Trophoblast cell (in vitro differentiated cells and primary cell): ENCODE results near the gene CA12.

Experiments
- DNase-seq, 2 donors: peaks; one replicate each; pipeline ENCODE4 v3.0.0-alpha.2; 2016
- H2AFZ ChIP-seq: 2 replicates; pipeline ENCODE4 v1.6.1; 2013; ENCODE audit warnings: low read length, moderate library complexity, mild to moderate bottlenecking; ENCODE audit not compliant: insufficient read depth, poor library complexity
- H2AK5ac ChIP-seq: 2 replicates; pipeline ENCODE4 v1.6.1; 2013; ENCODE audit warnings: mild to moderate bottlenecking, low read length
- H2BK120ac ChIP-seq: 2 replicates; pipeline ENCODE4 v1.6.1; 2013; ENCODE audit warnings: low read length, mild to moderate bottlenecking, moderate library complexity; ENCODE audit not compliant: insufficient read depth, poor library complexity
- H2BK12ac ChIP-seq: 2 replicates; pipeline ENCODE4 v1.6.1; 2013; ENCODE audit warnings: mild to moderate bottlenecking, low read length, moderate library complexity
- H2BK5ac ChIP-seq: 2 replicates; pipeline ENCODE4 v1.6.1; 2013; ENCODE audit warnings: low read length, low read depth, moderate library complexity, mild to moderate bottlenecking; ENCODE audit not compliant: poor library complexity
- H3K14ac ChIP-seq: 2 replicates; pipeline ENCODE4 v1.6.1; 2013; ENCODE audit warnings: mild to moderate bottlenecking, low read length
- H3K18ac ChIP-seq: 2 replicates; pipeline ENCODE4 v1.6.1; 2013; ENCODE audit warnings: mild to moderate bottlenecking, low read length
- H3K23ac ChIP-seq: 2 replicates; pipeline ENCODE4 v1.6.1; 2013; ENCODE audit warnings: low read length
- H3K27ac ChIP-seq: 2 replicates; pipeline ENCODE4 v1.5.1; 2013; ENCODE audit warnings: low read depth, mild to moderate bottlenecking, inconsistent platforms, low read length, moderate library complexity
- H3K27me3 ChIP-seq: 2 replicates; pipeline ENCODE4 v1.6.1; 2013; ENCODE audit warnings: inconsistent platforms, mild to moderate bottlenecking, low read length, moderate library complexity; ENCODE audit not compliant: insufficient read depth
- H3K36me3 ChIP-seq, 2 experiments: 1 replicate in 1 of 2; 2 replicates in 1 of 2; pipeline ENCODE4 v1.6.1; 2013; ENCODE audit warnings: low read length in 2 of 2, mild to moderate bottlenecking in 2 of 2, moderate library complexity in 1 of 2; ENCODE audit not compliant: insufficient read depth in 2 of 2, control insufficient read depth in 1 of 2
- H3K4ac ChIP-seq: 2 replicates; pipeline ENCODE4 v1.6.1; 2013; ENCODE audit warnings: low read depth, mild to moderate bottlenecking, low read length, moderate library complexity
- H3K4me1 ChIP-seq, 2 experiments: 1 replicate in 1 of 2; 2 replicates in 1 of 2; pipeline ENCODE4 v1.6.1; 2013; ENCODE audit warnings: low read length in 2 of 2, mild to moderate bottlenecking in 2 of 2, moderate library complexity in 1 of 2; ENCODE audit not compliant: insufficient read depth in 2 of 2, control insufficient read depth in 1 of 2
- H3K4me2 ChIP-seq: 2 replicates; pipeline ENCODE4 v1.6.1; 2013; ENCODE audit warnings: inconsistent platforms, mild to moderate bottlenecking, low read length, moderate library complexity
- H3K4me3 ChIP-seq: 2 replicates; pipeline ENCODE4 v1.5.1; 2013; ENCODE audit warnings: mild to moderate bottlenecking, low read depth, low read length, inconsistent platforms
- H3K79me1 ChIP-seq: one replicate; pipeline ENCODE4 v1.6.1; 2013; ENCODE audit warnings: low read length
- H3K79me2 ChIP-seq: 2 replicates; pipeline ENCODE4 v1.6.1; 2013; ENCODE audit warnings: low read length, mild to moderate bottlenecking; ENCODE audit not compliant: control insufficient read depth, insufficient read depth, poor library complexity
- H3K9ac ChIP-seq: 2 replicates; pipeline ENCODE4 v1.6.1; 2013; ENCODE audit warnings: mild to moderate bottlenecking, low read length
- H3K9me3 ChIP-seq: 2 replicates; pipeline ENCODE4 v1.6.1; 2013; ENCODE audit warnings: low read depth, mild to moderate bottlenecking, control low read depth, inconsistent platforms, low read length; ENCODE audit not compliant: insufficient read depth
- H4K12ac ChIP-seq: 2 replicates; pipeline ENCODE4 v1.6.1; 2013; ENCODE audit warnings: low read depth, mild to moderate bottlenecking, low read length, moderate library complexity
- H4K8ac ChIP-seq: 2 replicates; pipeline ENCODE4 v1.6.1; 2013; ENCODE audit warnings: low read depth, mild to moderate bottlenecking, low read length, moderate library complexity
- H4K91ac ChIP-seq: one replicate; pipeline ENCODE4 v1.6.1; 2013; ENCODE audit warnings: low read depth, mild to moderate bottlenecking, low read length, moderate library complexity
- WGBS: extraction: QIAGEN DNeasy Blood & Tissue Kit; methylation state at CpG from one replicate; pipeline ENCODE4 v1.1.7; 2013; ENCODE audit warnings: missing lambda C conversion rate; ENCODE audit not compliant: insufficient read length, insufficient coverage; ENCODE audit errors: extremely low coverage; 5-methylcytosine and 5-hydroxymethylcytosine counted together

CA12 gene

GRCh38 chr15:63401714-63402497 lies 20.3 kb upstream of the CA12 start:
- Histone ChIP-seq H3K36me3 (no peaks in the 10 kb centered on the region), H2BK120ac (no peak overlapping the region)
- no CpG with 5 or more reads among the region's 5 CpGs for WGBS

GRCh38 chr15:63401078-63401477 lies 19.4 kb upstream of the CA12 start:
- Histone ChIP-seq H3K79me2 (no peaks in the 10 kb centered on the region), H3K18ac (no peak overlapping the region), H3K4me3 (no peak overlapping the region), H3K36me3 (no peaks in the 10 kb centered on the region), H4K12ac (no peak overlapping the region), H2AFZ (no peak overlapping the region), H2BK120ac (no peak overlapping the region), H3K79me1 (no peaks in the 10 kb centered on the region), H3K4ac (no peak overlapping the region), H3K23ac (no peak overlapping the region), H3K4me1 (no peaks in the 10 kb centered on the region), H2AK5ac (no peak overlapping the region), H2BK5ac (no peak overlapping the region), H3K9ac (no peak overlapping the region), H2BK12ac (no peak overlapping the region), H4K91ac (no peak overlapping the region), H4K8ac (no peak overlapping the region), H3K9me3 (no peaks in the 10 kb centered on the region), H3K14ac (no peak overlapping the region), H3K27me3 (no peaks in the 10 kb centered on the region), H3K4me2 (no peak overlapping the region), H3K27ac (no peak overlapping the region)
- no peak for DNase-seq
- no CpG with 5 or more reads among the region's 2 CpGs for WGBS

More at GRCh38 chr15:63401714-63402497, 20.3 kb upstream of the CA12 start:
- H3K4ac ChIP-seq, result no peak overlapping the region
- no peak overlapping the region for H3K4me2 ChIP-seq
- H3K27ac ChIP-seq, result no peak overlapping the region
- H4K91ac ChIP-seq, result no peak overlapping the region
- H2BK12ac ChIP-seq, result no peak overlapping the region
- H4K12ac ChIP-seq, result no peak overlapping the region
- no peak overlapping the region for H2AFZ ChIP-seq
- no peak overlapping the region for H3K23ac ChIP-seq
- H3K4me3 ChIP-seq, result no peak overlapping the region
- no peaks in the 10 kb centered on the region for H3K79me1 ChIP-seq
- DNase-seq, result no peak
- H3K18ac ChIP-seq, result no peak overlapping the region
- H4K8ac ChIP-seq, result no peak overlapping the region
- H2AK5ac ChIP-seq, result no peak overlapping the region
- H3K79me2 ChIP-seq, result no peaks in the 10 kb centered on the region
- H2BK5ac ChIP-seq, result no peak overlapping the region
- no peak overlapping the region for H3K14ac ChIP-seq
- no peaks in the 10 kb centered on the region for H3K9me3 ChIP-seq
- H3K4me1 ChIP-seq, result no peaks in the 10 kb centered on the region
- no peak overlapping the region for H3K9ac ChIP-seq
- H3K27me3 ChIP-seq, result no peaks in the 10 kb centered on the region

- no peak overlapping the region for H4K12ac ChIP-seq
- H3K9me3 ChIP-seq, result no peaks in the 10 kb centered on the region
- no peaks in the 10 kb centered on the region for H3K36me3 ChIP-seq
- no peaks in the 10 kb centered on the region for H3K79me1 ChIP-seq
- no CpG with 5 or more reads among the region's 2 CpGs for WGBS
- no peak overlapping the region for H3K18ac ChIP-seq
- no peak overlapping the region for H3K4me3 ChIP-seq
- no peak overlapping the region for H2AK5ac ChIP-seq
- H3K27me3 ChIP-seq, result no peaks in the 10 kb centered on the region
- no peak overlapping the region for H3K23ac ChIP-seq
- DNase-seq, result no peak
- no peaks in the 10 kb centered on the region for H3K4me1 ChIP-seq
- no peak overlapping the region for H2BK120ac ChIP-seq
- no peak overlapping the region for H3K14ac ChIP-seq
- H2BK12ac ChIP-seq, result no peak overlapping the region
- no peaks in the 10 kb centered on the region for H3K79me2 ChIP-seq
- no peak overlapping the region for H3K4me2 ChIP-seq
- no peak overlapping the region for H2BK5ac ChIP-seq
- no peak overlapping the region for H2AFZ ChIP-seq
- no peak overlapping the region for H4K8ac ChIP-seq
- H3K4ac ChIP-seq, result no peak overlapping the region
- no peak overlapping the region for H3K27ac ChIP-seq
- no peak overlapping the region for H3K9ac ChIP-seq
- H4K91ac ChIP-seq, result no peak overlapping the region
Observed at GRCh38 chr15:63398456-63398855, 16.8 kb upstream of the CA12 start.

- H3K79me2 ChIP-seq, result no peaks in the 10 kb centered on the region
- H3K9me3 ChIP-seq, result no peaks in the 10 kb centered on the region
- no peak overlapping the region for H2BK5ac ChIP-seq
- H3K9ac ChIP-seq, result no peak overlapping the region
- H3K4ac ChIP-seq, result no peak overlapping the region
- no peak overlapping the region for H4K91ac ChIP-seq
- H3K27ac ChIP-seq, result no peak overlapping the region
- H3K18ac ChIP-seq, result no peak overlapping the region
- no peaks in the 10 kb centered on the region for H3K36me3 ChIP-seq
- H2AFZ ChIP-seq, result no peak overlapping the region
- H3K14ac ChIP-seq, result no peak overlapping the region
- H3K27me3 ChIP-seq, result no peaks in the 10 kb centered on the region
- H2BK12ac ChIP-seq, result no peak overlapping the region
- no peaks in the 10 kb centered on the region for H3K4me1 ChIP-seq
- no peak overlapping the region for H4K12ac ChIP-seq
- H3K79me1 ChIP-seq, result no peaks in the 10 kb centered on the region
- H2BK120ac ChIP-seq, result no peak overlapping the region
- H3K4me3 ChIP-seq, result no peak overlapping the region
- H2AK5ac ChIP-seq, result no peak overlapping the region
- DNase-seq, result no peak
- WGBS, result no CpG with 5 or more reads among the region's 8 CpGs
- no peak overlapping the region for H3K23ac ChIP-seq
- no peak overlapping the region for H4K8ac ChIP-seq
- H3K4me2 ChIP-seq, result no peak overlapping the region
Observed at GRCh38 chr15:63396152-63396928, 14.7 kb upstream of the CA12 start.
